HL-60 (cell line): Measurements from ENCODE around the gene BPIFB2.
A peak's percentile ranks its signal among the peaks of the same experiment; 100 is the strongest.

Experiments
- DNase-seq, 2 experiments: peaks; one replicate each; pipeline ENCODE4 v3.0.0-alpha.2; 2010 to 2020; ENCODE audit warnings: low read depth in 1 of 2, low spot score in 1 of 2
- H3K27ac ChIP-seq: fragments of 250-450 bp; sonication (Bioruptor Pico); replicated peaks from 2 replicates; pipeline ENCODE4 v1.5.1; 2020; ENCODE audit warnings: mild to moderate bottlenecking, moderate library complexity
- H3K27me3 ChIP-seq: fragments of 250-450 bp; sonication (Bioruptor Pico); 2 replicates; pipeline ENCODE4 v1.5.1; 2021; ENCODE audit warnings: mild to moderate bottlenecking, moderate library complexity; ENCODE audit not compliant: insufficient read depth, poor library complexity, severe bottlenecking
- H3K4me3 ChIP-seq: replicated peaks from 2 replicates; pipeline ENCODE4 v1.5.1; 2011; ENCODE audit warnings: mild to moderate bottlenecking, control low read depth, low read length; ENCODE audit not compliant: insufficient read depth
- GABPA ChIP-seq: IDR thresholded peaks from 2 replicates; pipeline ENCODE4 v1.6.1; 2012; ENCODE audit warnings: low read depth
- POLR2AphosphoS5 ChIP-seq: IDR thresholded peaks from 2 replicates; pipeline ENCODE4 v1.6.1; 2012; ENCODE audit warnings: low read depth
- SPI1 ChIP-seq: IDR thresholded peaks from 2 replicates; pipeline ENCODE4 v1.6.1; 2012; ENCODE audit warnings: low read depth, mild to moderate bottlenecking, borderline replicate concordance
- TF ChIP-seq, protein P1 (sequence below): IDR thresholded peaks from one replicate; pipeline ENCODE4 v1.5.1; 2011; ENCODE audit warnings: low read length, control low read depth, inconsistent platforms; ENCODE audit not compliant: insufficient read depth
- TF ChIP-seq, protein P2 (sequence below): IDR thresholded peaks from 2 replicates; pipeline ENCODE4 v1.6.1; 2012; ENCODE audit warnings: low read depth; ENCODE audit not compliant: insufficient replicate concordance

The BPIFB2 gene

DNA sequence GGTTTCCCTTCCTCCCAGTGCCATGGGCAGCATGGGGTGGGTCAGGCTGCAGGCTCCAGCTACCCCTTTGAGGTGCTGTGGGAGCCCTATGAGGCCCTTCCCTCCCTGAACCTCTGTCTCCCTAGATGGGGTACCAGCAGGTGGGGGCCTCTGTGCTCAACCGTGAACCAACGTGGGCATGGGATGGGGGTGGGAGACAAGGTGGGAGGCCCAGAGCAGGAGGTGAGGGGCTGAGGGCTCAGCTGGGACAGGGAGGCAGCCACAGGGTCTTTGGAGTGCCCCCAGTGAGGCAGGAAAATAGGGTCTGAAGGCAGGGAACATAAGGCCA is 36.6 kb upstream of the BPIFB2 start:
- no peaks in the 10 kb centered on the region for H3K27me3 ChIP-seq
- peak overlapping the region; percentile 89 for H3K27ac ChIP-seq
- H3K4me3 ChIP-seq, result no peak overlapping the region
- no peak for DNase-seq
- TF ChIP-seq SPI1 (no peak), POLR2AphosphoS5 (no peak), GABPA (no peak)
- TF ChIP-seq, protein P1, sequence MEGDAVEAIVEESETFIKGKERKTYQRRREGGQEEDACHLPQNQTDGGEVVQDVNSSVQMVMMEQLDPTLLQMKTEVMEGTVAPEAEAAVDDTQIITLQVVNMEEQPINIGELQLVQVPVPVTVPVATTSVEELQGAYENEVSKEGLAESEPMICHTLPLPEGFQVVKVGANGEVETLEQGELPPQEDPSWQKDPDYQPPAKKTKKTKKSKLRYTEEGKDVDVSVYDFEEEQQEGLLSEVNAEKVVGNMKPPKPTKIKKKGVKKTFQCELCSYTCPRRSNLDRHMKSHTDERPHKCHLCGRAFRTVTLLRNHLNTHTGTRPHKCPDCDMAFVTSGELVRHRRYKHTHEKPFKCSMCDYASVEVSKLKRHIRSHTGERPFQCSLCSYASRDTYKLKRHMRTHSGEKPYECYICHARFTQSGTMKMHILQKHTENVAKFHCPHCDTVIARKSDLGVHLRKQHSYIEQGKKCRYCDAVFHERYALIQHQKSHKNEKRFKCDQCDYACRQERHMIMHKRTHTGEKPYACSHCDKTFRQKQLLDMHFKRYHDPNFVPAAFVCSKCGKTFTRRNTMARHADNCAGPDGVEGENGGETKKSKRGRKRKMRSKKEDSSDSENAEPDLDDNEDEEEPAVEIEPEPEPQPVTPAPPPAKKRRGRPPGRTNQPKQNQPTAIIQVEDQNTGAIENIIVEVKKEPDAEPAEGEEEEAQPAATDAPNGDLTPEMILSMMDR, result no peak
- TF ChIP-seq, protein P2, sequence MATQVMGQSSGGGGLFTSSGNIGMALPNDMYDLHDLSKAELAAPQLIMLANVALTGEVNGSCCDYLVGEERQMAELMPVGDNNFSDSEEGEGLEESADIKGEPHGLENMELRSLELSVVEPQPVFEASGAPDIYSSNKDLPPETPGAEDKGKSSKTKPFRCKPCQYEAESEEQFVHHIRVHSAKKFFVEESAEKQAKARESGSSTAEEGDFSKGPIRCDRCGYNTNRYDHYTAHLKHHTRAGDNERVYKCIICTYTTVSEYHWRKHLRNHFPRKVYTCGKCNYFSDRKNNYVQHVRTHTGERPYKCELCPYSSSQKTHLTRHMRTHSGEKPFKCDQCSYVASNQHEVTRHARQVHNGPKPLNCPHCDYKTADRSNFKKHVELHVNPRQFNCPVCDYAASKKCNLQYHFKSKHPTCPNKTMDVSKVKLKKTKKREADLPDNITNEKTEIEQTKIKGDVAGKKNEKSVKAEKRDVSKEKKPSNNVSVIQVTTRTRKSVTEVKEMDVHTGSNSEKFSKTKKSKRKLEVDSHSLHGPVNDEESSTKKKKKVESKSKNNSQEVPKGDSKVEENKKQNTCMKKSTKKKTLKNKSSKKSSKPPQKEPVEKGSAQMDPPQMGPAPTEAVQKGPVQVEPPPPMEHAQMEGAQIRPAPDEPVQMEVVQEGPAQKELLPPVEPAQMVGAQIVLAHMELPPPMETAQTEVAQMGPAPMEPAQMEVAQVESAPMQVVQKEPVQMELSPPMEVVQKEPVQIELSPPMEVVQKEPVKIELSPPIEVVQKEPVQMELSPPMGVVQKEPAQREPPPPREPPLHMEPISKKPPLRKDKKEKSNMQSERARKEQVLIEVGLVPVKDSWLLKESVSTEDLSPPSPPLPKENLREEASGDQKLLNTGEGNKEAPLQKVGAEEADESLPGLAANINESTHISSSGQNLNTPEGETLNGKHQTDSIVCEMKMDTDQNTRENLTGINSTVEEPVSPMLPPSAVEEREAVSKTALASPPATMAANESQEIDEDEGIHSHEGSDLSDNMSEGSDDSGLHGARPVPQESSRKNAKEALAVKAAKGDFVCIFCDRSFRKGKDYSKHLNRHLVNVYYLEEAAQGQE, result no peak

GRCh38 chr20:32971703-32972161 is 35.8 kb upstream of the BPIFB2 start:
- H3K27ac ChIP-seq, result peak overlapping the region; percentile 89
- no peak for DNase-seq
- H3K4me3 ChIP-seq, result no peak overlapping the region
- no peak for TF ChIP-seq SPI1
- no peak for TF ChIP-seq POLR2AphosphoS5
- TF ChIP-seq, protein P2, result no peak
- no peak for TF ChIP-seq GABPA
- no peaks in the 10 kb centered on the region for H3K27me3 ChIP-seq

GRCh38 chr20:32972181-32973076 is 35.1 kb upstream of the BPIFB2 start:
- TF ChIP-seq GABPA, result peak; percentile 36; the same call in 1 of the 2 replicates
- TF ChIP-seq POLR2AphosphoS5, result 0 out of 2 replicates have a peak, but pooled peaks have one; percentile 20
- peak; percentile 89 for TF ChIP-seq SPI1
- TF ChIP-seq, protein P1, result no peak
- H3K27ac ChIP-seq, result peak overlapping the region; percentile 89
- H3K27me3 ChIP-seq, result no peaks in the 10 kb centered on the region
- no peak overlapping the region for H3K4me3 ChIP-seq
- peak in 1 of 2 experiments; percentile 91 for DNase-seq

- no peaks in the 10 kb centered on the region for H3K27me3 ChIP-seq
- no peak for DNase-seq
- TF ChIP-seq SPI1 (no peak), GABPA (no peak), POLR2AphosphoS5 (no peak)
- TF ChIP-seq, protein P2, result no peak
- TF ChIP-seq, protein P1, result no peak
- H3K4me3 ChIP-seq, result no peak overlapping the region
- H3K27ac ChIP-seq, result peak overlapping the region; percentile 89
Measured at GRCh38 chr20:32973077-32973717, 34.3 kb upstream of the BPIFB2 start.
